ENCODE measurements around the gene TULP4. TPM values are rescaled to one million over a fixed set of nuclear protein-coding genes. Genes with fewer than 3 reads are reported as not detected.

The TULP4 gene
- total RNA-seq, 1 donor from 2014 or later = 63.0 TPM

DNA sequence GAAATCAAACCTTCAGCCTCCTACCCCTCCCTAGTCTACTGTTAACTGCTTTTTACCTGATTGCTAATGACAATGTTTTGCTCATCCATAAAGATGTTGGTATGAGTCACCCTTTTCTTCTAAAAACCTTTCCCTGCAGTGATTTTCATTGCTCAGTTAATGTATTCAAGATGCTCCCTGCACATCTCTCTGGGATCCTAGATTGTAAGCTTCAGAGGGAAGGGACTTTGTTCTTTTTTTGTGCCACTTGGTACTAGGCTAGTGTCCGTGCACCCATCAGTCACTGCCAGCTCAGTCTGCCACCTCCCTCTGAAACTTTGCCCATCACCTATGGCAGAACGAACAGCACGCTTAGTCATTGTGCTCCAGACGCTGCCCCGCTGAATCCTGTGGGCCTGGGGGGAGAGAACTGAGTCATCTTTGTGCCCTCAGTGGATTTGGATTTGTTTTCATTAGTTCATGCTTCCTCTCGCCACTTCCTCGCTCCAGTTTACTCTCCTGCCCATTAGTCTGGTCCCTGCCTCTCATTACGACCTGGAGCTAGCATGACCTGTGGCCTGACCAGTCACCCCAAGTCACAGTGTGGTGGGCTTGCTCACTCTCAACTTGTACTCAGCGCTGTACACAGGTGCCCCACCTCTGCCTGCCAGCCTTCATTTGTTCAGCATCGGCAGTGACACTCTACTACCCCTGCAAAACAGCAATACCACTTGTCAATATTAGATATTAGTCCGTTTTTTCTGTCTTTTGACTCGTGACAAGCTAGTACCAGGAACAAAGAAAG is 169.6 kb downstream of the TULP4 start:
- CTCF ChIA-PET = no interaction called here
- no peaks in the 10 kb centered on the region for H3K27me3 Mint-ChIP-seq
- intact Hi-C loops (cut with micrococcal nuclease) = no loop called here
- TF ChIP-seq CTCF (IDR thresholded peaks at IDR 0.05) = no peak
- H3K4me1 Mint-ChIP-seq = peaks cover 18% of the 10 kb centered on the region
- DNase-seq = no peak
- no peak overlapping the region for H3K27ac Mint-ChIP-seq
- POLR2A ChIA-PET = no interaction called here
- no peak overlapping the region for H3K4me3 Mint-ChIP-seq
- H3K36me3 Mint-ChIP-seq (ENCODE audit: low read depth) = peaks cover 72% of the 10 kb centered on the region
- ATAC-seq (ENCODE audit: low read depth) = no peak
- peaks cover 3% of the 10 kb centered on the region for H3K9me3 Mint-ChIP-seq

DNA sequence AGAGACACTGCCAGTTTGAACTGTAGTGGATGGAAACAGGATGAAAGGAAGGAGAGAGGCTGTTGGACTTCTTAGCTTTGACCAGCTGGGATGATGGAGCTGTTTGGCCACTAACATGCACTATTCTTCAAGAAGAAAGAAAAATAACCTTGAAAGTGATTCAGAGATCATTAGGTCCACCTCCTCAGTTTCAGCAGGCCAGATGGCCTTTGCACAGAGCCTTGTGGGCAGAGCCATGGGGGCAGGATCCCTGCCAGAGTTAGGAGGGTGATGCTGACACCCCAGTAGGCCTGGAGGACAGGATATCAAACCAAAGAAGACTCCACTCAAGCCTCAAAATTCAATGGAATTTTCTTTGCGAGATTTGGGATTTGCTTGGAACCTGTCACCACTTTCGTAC is 173.2 kb downstream of the TULP4 start:
- DNase-seq (no peak), ATAC-seq (ENCODE audit: low read depth) (no peak)
- Mint-ChIP-seq H3K27me3 (no peaks in the 10 kb centered on the region), H3K27ac (no peak overlapping the region), H3K9me3 (no peaks in the 10 kb centered on the region), H3K36me3 (ENCODE audit: low read depth) (peaks cover 57% of the 10 kb centered on the region), H3K4me1 (peaks cover 15% of the 10 kb centered on the region), H3K4me3 (no peak overlapping the region)
- CTCF ChIA-PET = no interaction called here
- intact Hi-C loops (cut with micrococcal nuclease) = no loop called here
- no peak for TF ChIP-seq CTCF (IDR thresholded peaks at IDR 0.05)
- POLR2A ChIA-PET = no interaction called here

- Mint-ChIP-seq H3K36me3 (ENCODE audit: low read depth) (peaks cover 50% of the 10 kb centered on the region), H3K4me3 (no peak overlapping the region), H3K27ac (no peak overlapping the region), H3K27me3 (no peaks in the 10 kb centered on the region), H3K9me3 (no peaks in the 10 kb centered on the region), H3K4me1 (no peaks in the 10 kb centered on the region)
- CTCF ChIA-PET = no interaction called here
- no peak for DNase-seq
- intact Hi-C loops (cut with micrococcal nuclease) = no loop called here
- no peak for TF ChIP-seq CTCF (IDR thresholded peaks at IDR 0.05)
- no peak for ATAC-seq (ENCODE audit: low read depth)
- POLR2A ChIA-PET = no interaction called here
Observed at GRCh38 chr6:158487495-158487894, 175.2 kb downstream of the TULP4 start.

DNA sequence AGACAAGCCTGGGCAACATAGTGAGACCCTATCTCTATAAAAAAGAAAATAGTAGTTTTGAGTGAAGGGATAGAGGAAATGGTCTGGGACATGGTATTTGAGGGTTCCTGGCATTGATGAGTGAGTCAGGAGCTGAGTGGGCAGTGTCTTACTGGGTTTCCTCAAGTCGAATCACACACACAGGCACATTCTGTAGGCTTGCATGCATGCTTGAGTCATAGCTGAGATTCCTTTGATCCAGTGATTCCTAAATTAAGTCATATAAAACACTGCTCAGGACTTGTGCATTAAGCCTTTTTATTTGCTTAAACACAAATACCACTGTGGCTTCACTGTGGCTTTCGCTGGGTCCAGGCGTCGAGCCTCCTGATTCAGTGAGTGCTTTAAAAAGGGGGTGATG is 175.8 kb downstream of the TULP4 start:
- CTCF ChIA-PET = interaction anchor here (1.1 kb wide), 1 partner anchor 267 kb away, joined by 3 read pairs; no protein-coding TSS in a partner anchor
- Mint-ChIP-seq H3K9me3 (no peaks in the 10 kb centered on the region), H3K4me3 (no peak overlapping the region), H3K27ac (no peak overlapping the region), H3K4me1 (no peaks in the 10 kb centered on the region), H3K36me3 (ENCODE audit: low read depth) (peaks cover 49% of the 10 kb centered on the region), H3K27me3 (no peaks in the 10 kb centered on the region)
- DNase-seq (no peak), ATAC-seq (ENCODE audit: low read depth) (no peak)
- intact Hi-C loops (cut with micrococcal nuclease) = no loop called here
- TF ChIP-seq CTCF (IDR thresholded peaks at IDR 0.05) = no peak
- POLR2A ChIA-PET = no interaction called here

- ChIA-PET CTCF (no interaction called here), POLR2A (no interaction called here)
- Mint-ChIP-seq H3K36me3 (ENCODE audit: low read depth) (peaks cover 53% of the 10 kb centered on the region), H3K9me3 (no peaks in the 10 kb centered on the region), H3K27ac (no peak overlapping the region), H3K4me3 (no peak overlapping the region), H3K27me3 (no peaks in the 10 kb centered on the region), H3K4me1 (no peaks in the 10 kb centered on the region)
- TF ChIP-seq CTCF (IDR thresholded peaks at IDR 0.05) = no peak
- intact Hi-C loops (cut with micrococcal nuclease) = no loop called here
- DNase-seq = no peak
- no peak for ATAC-seq (ENCODE audit: low read depth)
Observed at GRCh38 chr6:158489441-158489840, 177.2 kb downstream of the TULP4 start.

Data from activated B cell treated with CpG ODN at 0.5 μM for 24 hours (primary cell).